GM18951 (cell line): Measurements from ENCODE around the gene LCE2B.
"Not testable (repeated sequence)": the region's sequence is repeated elsewhere in the genome, so short reads cannot be mapped to it uniquely, and the experiment has no call there.

Experiments
- POLR2A ChIP-seq: IDR thresholded peaks from 4 replicates; pipeline ENCODE4 v1.6.1; 2011; ENCODE audit warnings: mild to moderate bottlenecking; ENCODE audit not compliant: insufficient read length, insufficient read depth; ENCODE audit errors: extremely low read depth
- in situ Hi-C: fragments of 300-500 bp; cut with MboI; formaldehyde crosslinking; loops from one replicate; pipeline ENCODE4 v1.12.0; 2022; ENCODE audit warnings: low sequenced_read_pairs, mixed read lengths, inconsistent platforms; ENCODE audit not compliant: unreplicated experiment

Gene LCE2B, protein sequence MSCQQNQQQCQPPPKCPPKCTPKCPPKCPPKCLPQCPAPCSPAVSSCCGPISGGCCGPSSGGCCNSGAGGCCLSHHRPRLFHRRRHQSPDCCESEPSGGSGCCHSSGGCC

GRCh38 chr1:152685823-152686222 is at the start of gene LCE2B:
Gene LCE2B (plus strand): TSS chr1:152686123. CDS start chr1:152686844, 721 bp downstream.
- in situ Hi-C loops: not testable (repeated sequence)

DNA sequence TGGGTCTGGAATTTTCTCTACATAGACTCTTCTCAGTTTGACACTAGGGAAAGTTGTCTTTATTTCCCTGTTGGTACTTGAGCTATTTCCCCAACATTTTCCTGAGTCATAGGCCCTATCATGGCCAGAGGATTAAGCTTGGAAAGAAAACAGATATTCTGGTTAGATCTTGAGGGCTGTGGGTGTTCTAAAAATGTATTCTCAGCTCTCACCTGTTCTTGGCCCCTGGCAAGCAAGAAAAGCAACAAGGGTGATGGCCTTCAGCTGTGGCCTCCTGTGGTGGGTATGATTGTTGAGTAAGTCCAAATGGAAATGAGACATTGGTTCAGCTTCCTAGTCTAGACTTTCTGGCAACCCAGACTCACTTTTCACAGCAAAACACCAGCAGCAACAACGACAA is 45.6 kb upstream of the LCE2B start:
- no peak for TF ChIP-seq POLR2A
- in situ Hi-C loops: no loop called here

DNA sequence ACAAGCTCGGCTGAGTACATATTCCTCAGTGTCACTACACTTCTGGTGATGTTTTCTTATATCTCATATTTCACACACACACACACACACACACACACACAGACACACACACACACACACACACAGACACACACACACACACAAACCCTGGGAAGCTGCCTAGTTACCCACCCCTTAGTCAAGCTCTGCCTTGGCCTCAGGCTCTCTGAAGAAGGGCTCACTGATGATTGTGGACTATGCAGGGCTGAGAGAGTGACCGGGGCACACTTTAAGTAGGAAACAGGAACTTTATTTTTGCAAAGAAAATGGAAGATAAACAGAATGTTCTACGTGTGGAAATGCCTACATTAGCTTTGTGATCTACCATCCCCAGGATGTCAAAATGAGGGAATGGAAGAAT is 42.0 kb upstream of the LCE2B start:
- no peak for TF ChIP-seq POLR2A
- in situ Hi-C loops: no loop called here

- in situ Hi-C loops: no loop called here
- no peak for TF ChIP-seq POLR2A
Observed at GRCh38 chr1:152645146-152645545, 40.8 kb upstream of the LCE2B start.

DNA sequence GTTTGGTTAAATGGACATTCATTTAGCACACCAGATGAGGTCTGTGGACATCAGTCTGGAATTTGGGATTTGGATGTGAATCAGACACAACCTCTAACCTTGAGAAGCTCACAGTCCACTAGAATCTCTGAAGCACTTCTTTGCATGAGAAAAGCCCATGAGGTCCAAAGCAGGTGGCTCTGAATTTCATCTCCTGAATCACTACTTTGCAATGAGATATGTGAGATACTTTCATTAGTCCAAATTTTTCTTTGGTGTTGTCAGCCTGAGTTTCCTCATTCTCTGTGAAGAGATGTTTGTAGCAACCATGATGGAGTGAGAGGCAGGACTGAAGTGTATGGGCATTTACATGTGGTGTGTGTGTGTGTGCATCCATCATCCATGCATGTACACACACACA is 39.3 kb upstream of the LCE2B start:
- in situ Hi-C loops: no loop called here
- TF ChIP-seq POLR2A: no peak

DNA sequence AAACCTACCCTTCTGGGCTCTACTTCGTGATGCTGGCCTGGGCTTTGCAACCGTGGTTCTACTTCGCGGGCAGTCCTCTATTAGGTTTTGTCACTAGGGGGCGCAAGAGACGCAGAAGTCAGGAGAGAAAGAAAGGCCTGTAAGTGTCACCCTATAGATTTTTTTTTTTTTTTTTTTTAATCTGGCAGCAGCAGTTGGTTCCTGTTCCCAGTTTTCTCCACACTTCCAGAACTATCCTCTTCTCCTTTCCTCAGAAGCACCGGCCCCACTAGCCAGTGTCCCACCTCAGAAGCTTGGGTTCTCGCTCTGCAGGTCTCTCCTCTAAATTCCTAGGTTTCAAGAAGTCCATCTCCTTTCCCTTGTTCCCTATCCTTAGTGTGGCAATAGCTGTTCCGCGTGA is 31.8 kb upstream of the LCE2B start:
- in situ Hi-C loops: no loop called here
- no peak for TF ChIP-seq POLR2A

DNA sequence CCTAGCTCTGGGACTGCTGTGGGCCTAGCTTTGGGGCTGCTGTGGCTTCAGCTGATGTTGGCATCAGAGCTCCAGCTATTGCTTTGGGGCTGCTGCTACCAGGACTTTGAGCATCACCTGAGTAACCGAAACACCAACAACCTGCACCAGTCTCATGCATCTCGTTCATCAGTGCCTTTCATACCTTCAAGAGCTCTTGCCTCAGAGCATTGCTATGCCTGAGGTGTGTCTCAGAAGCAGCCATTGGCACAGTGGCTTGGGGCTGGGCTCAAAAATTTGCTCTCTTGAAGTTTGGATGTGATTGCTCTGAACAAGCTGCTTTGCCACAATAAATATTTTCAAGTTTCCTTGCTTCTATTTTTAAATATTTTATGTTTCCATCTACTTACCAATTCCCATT is 29.5 kb upstream of the LCE2B start:
- no peak for TF ChIP-seq POLR2A
- in situ Hi-C loops: no loop called here

GRCh38 chr1:152657677-152658076 is 28.2 kb upstream of the LCE2B start:
- in situ Hi-C loops: no loop called here

GRCh38 chr1:152658649-152659048 is 27.3 kb upstream of the LCE2B start:
- no peak for TF ChIP-seq POLR2A
- in situ Hi-C loops: no loop called here

More at GRCh38 chr1:152657677-152658076, 28.2 kb upstream of the LCE2B start:
- TF ChIP-seq POLR2A: no peak

- in situ Hi-C loops: no loop called here
- TF ChIP-seq POLR2A: no peak
Observed at GRCh38 chr1:152663098-152663497, 22.8 kb upstream of the LCE2B start, which contains the start of gene LCE2D. Gene LCE2D (plus strand): TSS chr1:152663380. CDS start chr1:152664106, 726 bp downstream.

DNA sequence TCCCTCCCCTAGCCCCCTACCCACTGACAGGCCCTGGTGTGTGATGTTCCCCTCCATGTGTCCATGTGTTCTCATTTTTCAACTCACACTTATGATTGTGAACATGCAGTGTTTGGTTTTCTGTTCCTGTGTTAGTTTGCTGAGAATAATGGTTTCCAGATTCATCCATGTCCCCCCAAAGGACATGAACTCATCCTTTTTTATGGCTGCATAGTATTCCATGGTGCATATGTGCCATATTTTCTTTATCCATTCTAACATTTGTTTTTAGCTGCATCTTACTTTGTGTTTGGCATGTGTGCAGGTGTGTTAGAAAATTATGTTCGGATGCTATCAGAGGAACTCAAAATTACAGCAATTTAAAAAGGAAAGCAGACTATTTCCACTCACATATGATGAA is 19.8 kb upstream of the LCE2B start:
- in situ Hi-C loops: not testable (repeated sequence)

DNA sequence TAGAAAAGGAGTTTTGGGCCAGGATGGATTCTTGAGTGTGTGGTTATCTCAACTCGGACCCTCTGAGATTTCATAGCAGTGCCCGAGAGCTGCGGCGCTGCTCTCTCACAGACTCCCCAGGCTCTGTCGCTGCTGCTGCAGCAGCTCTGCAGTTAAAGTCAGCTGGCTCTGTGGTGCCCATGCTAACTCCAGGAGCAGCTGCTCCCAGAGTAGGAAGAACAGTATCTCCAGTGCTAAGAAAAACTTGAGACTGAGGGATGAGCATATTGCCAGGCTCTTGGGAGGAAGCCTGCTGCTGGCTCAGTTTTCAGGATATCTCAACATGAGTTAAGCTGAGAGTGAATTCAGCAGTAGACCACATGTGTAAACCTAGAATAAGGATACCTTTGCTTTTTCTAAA is 18.3 kb upstream of the LCE2B start:
- no peak for TF ChIP-seq POLR2A
- in situ Hi-C loops: no loop called here

DNA sequence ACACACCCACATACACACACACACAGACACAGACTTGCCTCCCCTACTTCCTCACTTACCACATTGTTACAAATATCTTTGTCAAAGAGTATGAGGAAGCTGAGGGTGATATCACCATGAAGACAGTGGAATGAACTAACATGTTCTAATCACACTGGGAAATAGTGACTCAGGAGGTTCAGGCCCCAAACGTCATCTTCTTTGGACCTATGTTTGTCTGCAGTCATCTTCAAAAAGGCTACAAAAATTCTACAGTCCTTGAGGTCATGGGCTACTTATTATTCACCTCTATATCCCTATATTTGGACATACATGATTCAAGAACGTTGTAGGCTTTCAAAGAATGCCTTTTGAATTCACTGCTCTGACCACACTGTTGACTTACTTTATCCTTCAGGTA is 12.9 kb upstream of the LCE2B start:
- no peak for TF ChIP-seq POLR2A
- in situ Hi-C loops: no loop called here

GRCh38 chr1:152674983-152675382 is 10.9 kb upstream of the LCE2B start, which contains the start of gene LCE2C:
Gene LCE2C (plus strand): TSS chr1:152675279. CDS start chr1:152676016, 737 bp downstream.
- in situ Hi-C loops: not testable (repeated sequence)

DNA sequence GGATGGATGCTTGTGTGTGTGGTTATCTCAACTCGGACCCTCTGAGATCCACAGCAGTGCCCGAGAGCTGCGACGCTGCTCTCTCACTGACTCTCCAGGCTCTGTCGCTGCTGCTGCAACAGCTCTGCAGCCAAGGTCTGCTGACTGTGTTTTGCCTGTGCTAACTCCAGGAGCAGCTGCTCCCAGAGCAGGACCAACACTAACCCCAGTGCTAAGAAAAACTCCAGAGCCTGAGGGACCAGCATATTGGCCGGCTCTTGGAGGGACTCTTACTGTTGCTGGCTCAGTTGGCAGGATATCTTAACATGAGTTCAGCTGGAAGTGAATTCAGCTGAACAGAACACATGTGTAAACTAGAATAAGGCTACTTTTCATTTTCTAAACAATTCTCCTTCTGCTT is 6.5 kb upstream of the LCE2B start:
- in situ Hi-C loops: no loop called here
- TF ChIP-seq POLR2A: no peak
